ENCODE measurements around the gene FILIP1. TPM values are rescaled to one million over a fixed set of nuclear protein-coding genes. Genes with fewer than 3 reads are reported as not detected.
"Not testable (repeated sequence)": the region's sequence is repeated elsewhere in the genome, so short reads cannot be mapped to it uniquely, and the experiment has no call there.

FILIP1 gene
- total and polyA plus RNA-seq, 9 donors, result 20.3 to 49.0 (median 42.4) TPM

GRCh38 chr6:75466636-75467035, 27.0 kb downstream of the FILIP1 start:
- Histone ChIP-seq H3K27ac (ENCODE audit: low read length) (no peak overlapping the region), H3K36me3 (ENCODE audit: control insufficient read depth, insufficient read depth, low read length) (no peaks in the 10 kb centered on the region), H3K27me3 (ENCODE audit: control insufficient read depth, insufficient read depth, low read length) (no peaks in the 10 kb centered on the region), H3K4me3 (ENCODE audit: low read length) (no peak overlapping the region), H3K9me3 (replicated peaks; ENCODE audit: control insufficient read depth, low read depth, low read length) (no peaks in the 10 kb centered on the region), H3K4me1 (ENCODE audit: control insufficient read depth, insufficient read depth, low read length) (no peaks in the 10 kb centered on the region)
- no peak for DNase-seq
- WGBS (ENCODE audit: insufficient coverage), result no CpG with 5 or more reads among the region's 1 CpG

GRCh38 chr6:75463908-75464307, 29.7 kb downstream of the FILIP1 start:
- Histone ChIP-seq H3K9me3 (replicated peaks; ENCODE audit: control insufficient read depth, low read depth, low read length) (no peaks in the 10 kb centered on the region), H3K36me3 (ENCODE audit: control insufficient read depth, insufficient read depth, low read length) (no peaks in the 10 kb centered on the region), H3K4me1 (ENCODE audit: control insufficient read depth, insufficient read depth, low read length) (no peaks in the 10 kb centered on the region), H3K4me3 (ENCODE audit: low read length) (no peak overlapping the region), H3K27ac (ENCODE audit: low read length) (no peak overlapping the region), H3K27me3 (ENCODE audit: control insufficient read depth, insufficient read depth, low read length) (no peaks in the 10 kb centered on the region)
- DNase-seq, result peak; percentile 61
- WGBS (ENCODE audit: insufficient coverage), result no CpG with 5 or more reads among the region's 1 CpG

- Histone ChIP-seq H3K27ac (ENCODE audit: low read length) (no peak overlapping the region), H3K4me3 (ENCODE audit: low read length) (no peak overlapping the region), H3K36me3 (ENCODE audit: control insufficient read depth, insufficient read depth, low read length) (no peaks in the 10 kb centered on the region), H3K4me1 (ENCODE audit: control insufficient read depth, insufficient read depth, low read length) (no peaks in the 10 kb centered on the region), H3K27me3 (ENCODE audit: control insufficient read depth, insufficient read depth, low read length) (no peaks in the 10 kb centered on the region), H3K9me3 (replicated peaks; ENCODE audit: control insufficient read depth, low read depth, low read length) (no peaks in the 10 kb centered on the region)
- DNase-seq, result no peak
- whole genome bisulfite sequencing (ENCODE audit: insufficient coverage), result 100% methylated on average over 3 of the region's 5 CpGs
Measured at GRCh38 chr6:75463061-75463460, 30.5 kb downstream of the FILIP1 start.

GRCh38 chr6:75460681-75461080, 32.9 kb downstream of the FILIP1 start:
- H3K27ac ChIP-seq (ENCODE audit: low read length), result no peak overlapping the region
- no peaks in the 10 kb centered on the region for H3K27me3 ChIP-seq (ENCODE audit: control insufficient read depth, insufficient read depth, low read length)
- no CpG with 5 or more reads among the region's 2 CpGs for WGBS (ENCODE audit: insufficient coverage)
- no peaks in the 10 kb centered on the region for H3K36me3 ChIP-seq (ENCODE audit: control insufficient read depth, insufficient read depth, low read length)
- no peak for DNase-seq
- no peaks in the 10 kb centered on the region for H3K9me3 ChIP-seq (replicated peaks; ENCODE audit: control insufficient read depth, low read depth, low read length)
- H3K4me1 ChIP-seq (ENCODE audit: control insufficient read depth, insufficient read depth, low read length), result no peaks in the 10 kb centered on the region
- H3K4me3 ChIP-seq (ENCODE audit: low read length), result no peak overlapping the region

GRCh38 chr6:75458895-75459294, 34.7 kb downstream of the FILIP1 start:
- Histone ChIP-seq H3K9me3 (replicated peaks; ENCODE audit: control insufficient read depth, low read depth, low read length) (no peaks in the 10 kb centered on the region), H3K27me3 (ENCODE audit: control insufficient read depth, insufficient read depth, low read length) (no peaks in the 10 kb centered on the region), H3K4me3 (ENCODE audit: low read length) (no peak overlapping the region), H3K4me1 (ENCODE audit: control insufficient read depth, insufficient read depth, low read length) (no peaks in the 10 kb centered on the region), H3K36me3 (ENCODE audit: control insufficient read depth, insufficient read depth, low read length) (no peaks in the 10 kb centered on the region), H3K27ac (ENCODE audit: low read length) (no peak overlapping the region)
- WGBS (ENCODE audit: insufficient coverage), result 14% methylated on average over 1 of the region's 4 CpGs
- peak; percentile 57 for DNase-seq

GRCh38 chr6:75450903-75451302, 42.7 kb downstream of the FILIP1 start:
- Histone ChIP-seq H3K9me3 (replicated peaks; ENCODE audit: control insufficient read depth, low read depth, low read length) (no peaks in the 10 kb centered on the region), H3K36me3 (ENCODE audit: control insufficient read depth, insufficient read depth, low read length) (peaks cover 2% of the 10 kb centered on the region), H3K27me3 (ENCODE audit: control insufficient read depth, insufficient read depth, low read length) (no peaks in the 10 kb centered on the region), H3K4me1 (ENCODE audit: control insufficient read depth, insufficient read depth, low read length) (peaks cover 3% of the 10 kb centered on the region), H3K27ac (ENCODE audit: low read length) (no peak overlapping the region), H3K4me3 (ENCODE audit: low read length) (no peak overlapping the region)
- no CpG with 5 or more reads among the region's 3 CpGs for WGBS (ENCODE audit: insufficient coverage)
- no peak for DNase-seq

- no peaks in the 10 kb centered on the region for H3K9me3 ChIP-seq (replicated peaks; ENCODE audit: control insufficient read depth, low read depth, low read length)
- no CpG with 5 or more reads among the region's 5 CpGs for WGBS (ENCODE audit: insufficient coverage)
- peaks cover 2% of the 10 kb centered on the region for H3K36me3 ChIP-seq (ENCODE audit: control insufficient read depth, insufficient read depth, low read length)
- H3K27ac ChIP-seq (ENCODE audit: low read length), result no peak overlapping the region
- no peak for DNase-seq
- H3K4me1 ChIP-seq (ENCODE audit: control insufficient read depth, insufficient read depth, low read length), result peaks cover 3% of the 10 kb centered on the region
- H3K4me3 ChIP-seq (ENCODE audit: low read length), result no peak overlapping the region
- no peaks in the 10 kb centered on the region for H3K27me3 ChIP-seq (ENCODE audit: control insufficient read depth, insufficient read depth, low read length)
Measured at GRCh38 chr6:75449630-75450206, 43.9 kb downstream of the FILIP1 start.

- Histone ChIP-seq H3K4me3 (ENCODE audit: low read length) (no peak overlapping the region), H3K27me3 (ENCODE audit: control insufficient read depth, insufficient read depth, low read length) (no peaks in the 10 kb centered on the region), H3K36me3 (ENCODE audit: control insufficient read depth, insufficient read depth, low read length) (peaks cover 2% of the 10 kb centered on the region), H3K9me3 (replicated peaks; ENCODE audit: control insufficient read depth, low read depth, low read length) (no peaks in the 10 kb centered on the region), H3K27ac (ENCODE audit: low read length) (no peak overlapping the region), H3K4me1 (ENCODE audit: control insufficient read depth, insufficient read depth, low read length) (peaks cover 3% of the 10 kb centered on the region)
- 84% methylated on average over 2 of the region's 4 CpGs for WGBS (ENCODE audit: insufficient coverage)
- no peak for DNase-seq
Measured at GRCh38 chr6:75446241-75446880, 47.2 kb downstream of the FILIP1 start.

- H3K27me3 ChIP-seq (ENCODE audit: control insufficient read depth, insufficient read depth, low read length), result no peaks in the 10 kb centered on the region
- peaks cover 3% of the 10 kb centered on the region for H3K4me1 ChIP-seq (ENCODE audit: control insufficient read depth, insufficient read depth, low read length)
- H3K36me3 ChIP-seq (ENCODE audit: control insufficient read depth, insufficient read depth, low read length), result peaks cover 2% of the 10 kb centered on the region
- no peak overlapping the region for H3K27ac ChIP-seq (ENCODE audit: low read length)
- H3K4me3 ChIP-seq (ENCODE audit: low read length), result no peak overlapping the region
- no peaks in the 10 kb centered on the region for H3K9me3 ChIP-seq (replicated peaks; ENCODE audit: control insufficient read depth, low read depth, low read length)
- DNase-seq, result no peak
Measured at GRCh38 chr6:75445738-75446137, 47.9 kb downstream of the FILIP1 start.

- no peak for DNase-seq
- Histone ChIP-seq H3K27ac (ENCODE audit: low read length) (no peak overlapping the region), H3K9me3 (replicated peaks; ENCODE audit: control insufficient read depth, low read depth, low read length) (no peaks in the 10 kb centered on the region), H3K27me3 (ENCODE audit: control insufficient read depth, insufficient read depth, low read length) (no peaks in the 10 kb centered on the region), H3K36me3 (ENCODE audit: control insufficient read depth, insufficient read depth, low read length) (peaks cover 2% of the 10 kb centered on the region), H3K4me3 (ENCODE audit: low read length) (no peak overlapping the region), H3K4me1 (ENCODE audit: control insufficient read depth, insufficient read depth, low read length) (peaks cover 3% of the 10 kb centered on the region)
- no CpG with 5 or more reads among the region's 2 CpGs for WGBS (ENCODE audit: insufficient coverage)
Measured at GRCh38 chr6:75444899-75445298, 48.7 kb downstream of the FILIP1 start.

GRCh38 chr6:75441883-75442282, 51.7 kb downstream of the FILIP1 start:
- H3K36me3 ChIP-seq (ENCODE audit: control insufficient read depth, insufficient read depth, low read length); H3K9me3 ChIP-seq (replicated peaks; ENCODE audit: control insufficient read depth, low read depth, low read length); H3K27ac ChIP-seq (ENCODE audit: low read length); H3K27me3 ChIP-seq (ENCODE audit: control insufficient read depth, insufficient read depth, low read length); DNase-seq; H3K4me3 ChIP-seq (ENCODE audit: low read length): not testable (repeated sequence)
- H3K4me1 ChIP-seq (ENCODE audit: control insufficient read depth, insufficient read depth, low read length), result peaks cover 12% of the 10 kb centered on the region
- WGBS (ENCODE audit: insufficient coverage), result 96% methylated on average over 13 of the region's 29 CpGs

Data from muscle of leg (tissue), 11 donors.